Stimulated activated CD4-positive, alpha-beta T cell treated with anti-CD3 and anti-CD28 coated beads, Interleukin-4, amount 100 ng/mL, for 1 hour (primary cell): ENCODE results near the gene TRDN.

Source experiments
- DNase-seq: peaks from one replicate; pipeline ENCODE4 v3.0.0-alpha.2; 2020

TRDN gene, protein sequence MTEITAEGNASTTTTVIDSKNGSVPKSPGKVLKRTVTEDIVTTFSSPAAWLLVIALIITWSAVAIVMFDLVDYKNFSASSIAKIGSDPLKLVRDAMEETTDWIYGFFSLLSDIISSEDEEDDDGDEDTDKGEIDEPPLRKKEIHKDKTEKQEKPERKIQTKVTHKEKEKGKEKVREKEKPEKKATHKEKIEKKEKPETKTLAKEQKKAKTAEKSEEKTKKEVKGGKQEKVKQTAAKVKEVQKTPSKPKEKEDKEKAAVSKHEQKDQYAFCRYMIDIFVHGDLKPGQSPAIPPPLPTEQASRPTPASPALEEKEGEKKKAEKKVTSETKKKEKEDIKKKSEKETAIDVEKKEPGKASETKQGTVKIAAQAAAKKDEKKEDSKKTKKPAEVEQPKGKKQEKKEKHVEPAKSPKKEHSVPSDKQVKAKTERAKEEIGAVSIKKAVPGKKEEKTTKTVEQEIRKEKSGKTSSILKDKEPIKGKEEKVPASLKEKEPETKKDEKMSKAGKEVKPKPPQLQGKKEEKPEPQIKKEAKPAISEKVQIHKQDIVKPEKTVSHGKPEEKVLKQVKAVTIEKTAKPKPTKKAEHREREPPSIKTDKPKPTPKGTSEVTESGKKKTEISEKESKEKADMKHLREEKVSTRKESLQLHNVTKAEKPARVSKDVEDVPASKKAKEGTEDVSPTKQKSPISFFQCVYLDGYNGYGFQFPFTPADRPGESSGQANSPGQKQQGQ

DNA sequence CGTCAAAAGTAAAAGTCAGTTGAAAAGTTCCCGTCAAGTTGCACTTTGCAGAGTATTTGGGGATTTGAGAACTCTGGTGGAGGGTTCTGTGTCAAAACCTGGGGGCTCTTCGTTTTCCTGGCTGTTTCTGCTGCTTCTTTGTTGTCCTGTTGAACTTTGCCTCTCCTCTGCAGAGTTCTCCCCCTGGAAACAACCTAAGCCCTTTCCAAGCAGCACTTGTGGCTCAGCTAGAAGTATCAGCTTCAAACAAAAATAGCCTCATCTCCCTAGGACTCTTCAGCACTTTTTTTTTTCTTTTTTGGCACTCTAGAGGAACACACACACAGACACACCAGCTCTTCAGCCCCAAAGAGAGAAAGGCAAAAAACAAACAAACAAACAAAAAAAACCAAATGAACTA lies at the start of gene TRDN:
TRDN (minus strand) TSS at position 169 of the 400 bp plus-strand sequence. CDS start 175 bp downstream, outside the sequence.
- DNase-seq = no peak

DNA sequence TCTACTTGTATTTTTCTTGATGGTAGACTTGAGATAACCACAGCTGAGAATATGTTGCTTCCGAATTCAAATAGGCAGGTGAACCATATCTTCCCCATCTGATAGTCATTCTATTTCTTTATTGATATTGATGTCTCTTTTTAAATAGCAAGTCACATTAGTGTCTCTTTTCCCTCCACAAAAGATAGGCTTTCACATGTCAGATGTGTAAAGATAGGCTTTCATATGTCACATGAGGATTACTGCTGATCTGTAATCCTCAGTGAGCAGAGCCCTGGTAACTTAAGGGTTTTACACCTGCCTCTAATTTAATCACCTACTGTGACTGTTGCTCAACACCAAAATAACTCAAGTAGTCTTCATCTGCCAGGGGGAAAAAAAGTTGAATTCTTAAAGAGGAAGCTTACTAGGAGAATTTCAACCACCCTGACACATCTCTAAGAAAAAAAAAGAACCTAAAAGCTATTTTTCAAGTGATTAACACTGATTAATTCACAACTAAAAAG lies 45.3 kb upstream of the TRDN start:
- DNase-seq = no peak

DNA sequence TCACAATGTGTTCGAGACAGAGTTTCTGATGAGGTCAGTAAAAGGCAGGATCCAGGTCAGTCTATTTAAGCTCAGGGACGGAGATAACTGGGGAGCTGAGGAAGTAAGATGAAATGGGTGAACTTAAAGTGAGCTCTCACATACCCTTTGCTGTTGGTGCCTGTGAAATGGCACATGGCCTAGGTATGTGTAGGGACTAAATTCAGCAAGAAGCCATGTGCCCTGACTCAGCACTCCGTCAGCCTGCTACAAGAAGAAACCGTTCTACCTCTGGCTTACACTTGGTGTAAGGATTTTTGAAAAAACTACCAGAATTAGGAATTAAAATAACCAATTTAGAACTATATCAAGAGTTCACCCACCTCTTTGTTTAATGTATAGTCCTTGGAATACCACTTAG lies 41.1 kb upstream of the TRDN start:
- no peak for DNase-seq

DNA sequence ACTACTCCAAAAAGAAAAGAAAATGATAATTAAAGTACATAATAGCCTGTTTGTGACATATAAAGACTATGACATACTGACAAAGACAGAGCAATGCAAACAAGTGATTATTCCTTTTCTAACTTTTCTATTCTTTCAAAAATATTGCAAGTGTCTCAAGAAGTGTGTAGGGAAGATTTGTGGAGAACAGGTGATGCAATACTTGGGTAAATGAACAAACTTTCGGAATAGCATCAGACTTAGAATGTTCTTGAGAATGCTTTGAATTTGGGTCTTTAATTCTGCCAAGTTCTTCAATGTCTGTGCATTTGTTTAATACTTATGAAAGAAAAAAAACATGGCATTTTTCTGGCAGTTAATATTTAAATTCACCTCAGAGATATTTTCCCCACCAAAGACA lies 40.0 kb upstream of the TRDN start:
- DNase-seq = no peak

DNA sequence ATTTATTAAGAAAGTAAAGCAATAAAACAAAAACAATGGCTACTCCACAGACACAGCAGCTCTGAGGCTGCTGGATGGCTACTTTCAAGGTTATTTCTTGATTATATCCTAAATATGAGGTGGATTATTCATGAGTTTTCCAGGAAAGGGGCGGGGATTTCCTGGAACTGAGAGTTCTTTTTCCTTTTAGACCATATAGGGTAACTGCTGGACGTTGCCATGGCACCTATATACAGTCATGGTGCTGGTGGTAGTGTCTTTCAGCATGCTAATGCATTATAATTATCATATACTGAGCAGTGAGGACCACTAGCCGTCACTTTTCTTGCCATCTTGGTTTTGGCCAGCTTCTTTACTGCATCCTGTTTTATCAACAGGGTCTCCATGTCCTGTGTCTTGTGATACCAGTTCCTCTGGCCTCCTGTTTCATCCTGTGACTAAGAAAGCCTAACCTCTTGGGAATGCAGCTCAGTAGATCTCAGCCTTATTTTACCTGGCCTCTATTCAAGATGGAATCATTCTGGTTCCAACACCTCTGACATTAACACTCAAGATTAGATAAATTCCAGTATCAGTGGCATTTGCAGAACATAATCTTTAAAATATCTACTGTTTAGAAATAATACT lies 32.3 kb upstream of the TRDN start:
- no peak for DNase-seq

DNA sequence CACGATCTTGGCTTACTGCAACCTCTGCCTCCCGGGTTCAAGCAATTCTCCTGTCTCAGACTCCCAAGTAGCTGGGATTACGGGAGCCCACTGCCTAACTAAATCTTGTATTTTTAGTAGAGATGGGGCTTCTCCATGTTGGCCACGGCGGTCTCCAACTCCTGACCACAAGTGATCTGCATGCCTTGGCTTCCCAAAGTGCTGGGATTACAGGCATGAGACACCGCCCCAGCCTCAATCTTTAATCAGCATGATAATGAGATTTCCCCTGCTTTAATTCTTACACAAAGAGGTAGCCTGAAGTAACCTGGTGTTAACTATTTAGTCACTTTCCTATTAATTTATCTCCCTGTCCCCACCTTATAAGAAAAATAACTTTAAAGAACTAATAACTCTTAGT lies 31.3 kb upstream of the TRDN start:
- no peak for DNase-seq

DNA sequence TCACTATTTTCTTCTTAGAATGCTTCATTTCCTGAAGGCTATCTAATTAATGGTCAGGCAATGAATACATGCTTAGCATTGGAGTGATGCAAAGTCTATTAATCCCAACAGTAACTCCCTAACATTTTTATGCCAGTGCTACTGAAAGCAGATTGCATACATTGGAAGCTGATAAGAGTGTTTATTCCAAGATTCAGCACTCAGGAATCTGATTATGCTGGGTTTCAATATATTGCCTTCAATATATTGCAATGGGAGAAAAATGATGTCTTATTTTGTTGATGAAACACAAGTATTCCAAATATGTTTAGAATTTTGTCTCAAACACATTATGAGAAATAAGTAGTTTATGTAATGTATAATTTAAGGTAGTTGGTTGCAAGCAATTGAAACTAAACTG lies 26.7 kb upstream of the TRDN start:
- no peak for DNase-seq

DNA sequence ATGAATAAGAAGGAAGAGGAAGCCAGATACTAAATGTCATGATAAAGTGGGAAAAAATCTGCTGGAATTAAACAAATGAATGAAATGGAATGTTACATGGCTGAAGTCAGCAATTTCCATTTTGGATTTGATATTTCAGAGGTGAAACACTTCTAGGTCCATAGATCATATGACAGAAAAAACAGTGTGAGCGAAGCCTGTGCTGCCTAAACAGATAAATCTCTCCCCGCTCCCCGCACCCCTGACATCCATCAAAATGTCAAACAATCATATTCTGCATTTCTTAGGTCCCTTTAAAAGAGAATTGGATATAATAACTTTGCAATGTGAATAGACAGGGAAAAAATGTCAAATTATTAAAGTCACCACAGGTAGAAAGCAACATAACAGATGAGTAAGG lies 26.0 kb upstream of the TRDN start:
- DNase-seq = no peak

DNA sequence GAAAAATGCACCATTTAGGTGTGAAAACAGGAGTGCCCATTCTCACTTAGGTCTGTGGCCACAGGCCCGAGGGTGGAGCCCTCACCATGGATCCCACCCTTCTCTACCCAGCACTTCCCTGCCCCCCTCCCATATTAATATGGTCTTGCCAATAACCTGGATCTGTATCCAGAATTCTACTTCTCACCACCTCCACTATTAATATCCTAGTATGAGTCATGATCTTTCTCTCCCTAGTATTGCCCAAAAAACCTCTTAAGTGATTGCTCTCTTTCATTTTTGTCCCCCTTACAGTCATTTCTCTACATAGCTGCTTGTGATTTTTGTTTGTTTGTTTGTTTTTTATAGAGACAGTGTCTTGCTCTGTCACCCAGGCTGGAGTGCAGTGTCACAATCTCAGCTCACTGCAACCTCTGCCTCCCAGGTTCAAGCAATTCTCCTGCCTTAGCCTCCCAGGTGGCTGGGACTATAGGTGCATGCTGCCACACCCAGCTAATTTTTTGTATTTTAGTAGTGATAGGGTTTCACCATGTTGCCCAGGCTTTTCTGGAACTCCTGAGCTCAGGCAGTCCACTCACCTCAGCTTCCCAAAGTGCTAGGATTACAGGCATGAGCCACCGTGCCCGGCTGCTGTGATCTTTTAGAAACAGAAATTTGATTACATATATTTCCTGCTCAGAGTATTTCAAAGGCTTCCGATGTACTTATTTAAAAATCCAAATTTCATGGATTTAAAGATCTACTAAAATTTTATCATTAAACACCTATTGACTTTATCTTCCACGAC lies 24.5 kb upstream of the TRDN start:
- no peak for DNase-seq

DNA sequence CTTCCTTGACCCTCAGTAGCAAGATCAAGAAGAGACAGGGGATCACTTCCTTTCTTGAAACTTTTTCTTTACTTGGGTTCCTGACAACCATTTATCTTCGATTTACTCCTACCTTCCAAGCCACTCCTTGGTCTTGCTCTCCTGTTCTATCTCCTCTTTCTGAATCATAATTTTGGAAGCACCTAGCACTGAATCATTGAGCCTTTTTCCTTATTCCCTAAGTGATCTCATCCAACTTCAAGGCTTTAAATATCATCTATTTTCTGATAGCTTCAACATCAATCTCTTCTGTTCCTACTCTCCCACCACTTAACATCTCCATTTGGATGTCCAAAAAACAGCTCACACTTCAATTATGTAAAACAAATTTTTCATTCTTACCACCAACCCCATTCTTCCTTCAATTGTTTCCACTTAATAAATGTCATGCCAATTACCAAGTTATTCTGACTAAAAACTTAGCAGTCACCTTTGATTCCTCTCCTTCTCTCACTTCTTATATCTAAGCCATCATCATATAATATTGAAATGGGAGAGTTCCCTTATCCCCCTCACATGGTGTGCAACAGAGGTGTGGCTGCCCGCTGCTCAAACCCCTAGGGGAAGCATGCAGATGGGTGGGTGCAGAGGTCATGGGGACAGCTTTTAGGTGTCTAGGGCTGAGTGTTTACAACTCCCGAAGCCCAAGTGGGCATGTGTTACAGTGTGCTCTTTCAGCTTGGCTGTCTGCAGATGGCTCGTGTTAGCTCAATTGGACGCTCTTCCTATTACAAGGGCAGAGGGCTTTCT lies 23.4 kb upstream of the TRDN start:
- no peak for DNase-seq

DNA sequence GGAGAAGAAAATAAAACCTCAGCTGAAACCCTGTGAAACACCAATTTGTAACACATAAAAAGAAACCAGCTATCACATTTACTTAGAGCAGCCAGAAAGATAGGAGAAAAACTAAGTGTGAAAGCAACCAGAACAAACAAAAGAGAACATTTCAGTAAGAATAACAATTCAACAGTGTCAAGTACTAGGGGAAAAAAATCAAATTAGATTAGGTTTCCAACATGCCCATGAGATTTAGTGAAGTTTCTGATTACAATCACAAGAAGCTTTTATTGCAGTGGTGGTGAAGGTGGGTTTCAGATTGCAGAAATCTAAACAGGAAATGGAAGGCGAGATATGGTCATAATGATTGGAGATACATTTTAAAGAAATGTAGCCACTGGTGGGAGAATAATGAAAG lies 22.1 kb upstream of the TRDN start:
- DNase-seq = no peak

DNA sequence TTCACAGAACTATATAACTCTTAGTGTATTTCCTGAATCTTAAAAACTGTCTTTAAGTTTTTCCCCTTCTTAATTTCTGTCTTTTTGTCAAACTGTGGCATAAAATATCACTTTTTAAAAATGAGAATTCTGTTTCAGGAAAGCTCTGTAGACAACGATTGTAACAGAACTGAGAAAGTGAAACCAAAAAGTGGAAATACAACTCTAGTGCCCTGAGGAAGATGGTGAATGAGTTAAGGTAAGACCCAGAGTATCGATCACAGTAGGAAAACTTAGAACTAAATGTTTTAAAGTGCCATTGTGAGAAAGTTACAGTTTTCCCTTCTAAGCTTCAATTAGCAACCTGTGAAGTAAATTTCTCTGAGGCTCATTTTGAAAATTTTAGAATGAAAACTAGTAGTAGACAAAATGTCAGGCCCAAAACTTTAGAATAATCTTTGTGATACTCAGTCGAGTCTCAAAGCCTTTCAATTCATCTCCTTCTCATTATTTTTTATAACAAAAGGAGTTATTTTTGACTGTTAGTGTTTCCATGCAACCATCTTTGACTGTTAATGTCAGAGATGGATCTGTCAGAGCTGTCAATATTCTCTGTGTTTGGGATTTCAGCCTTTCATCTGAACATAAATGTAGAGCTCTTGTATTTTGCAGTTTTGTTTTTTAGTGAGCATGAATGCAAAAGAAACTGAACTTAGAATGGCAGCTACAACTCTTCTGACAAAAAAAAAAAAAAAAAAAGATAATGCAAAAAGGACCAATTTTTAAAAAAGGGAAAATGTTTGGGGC lies 19.0 kb upstream of the TRDN start:
- DNase-seq = no peak

DNA sequence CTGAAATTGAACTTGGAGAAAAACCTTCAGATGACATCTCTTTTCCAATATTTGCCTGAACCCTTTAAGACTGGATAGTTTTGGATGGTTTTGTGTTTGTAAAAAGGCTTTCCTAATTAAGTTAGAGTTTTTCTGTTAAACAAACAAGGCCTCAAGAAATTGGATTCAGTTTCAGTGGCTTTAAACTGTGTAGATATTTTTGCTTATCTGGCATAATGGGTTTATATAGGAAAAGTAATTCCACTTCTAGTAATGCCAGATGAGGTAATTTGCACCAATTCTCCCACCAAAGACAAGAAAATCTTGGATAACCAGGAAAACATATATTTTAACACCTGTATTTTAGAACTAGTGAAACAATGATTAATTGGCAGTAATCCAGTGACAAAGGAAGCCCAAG lies 12.0 kb upstream of the TRDN start:
- DNase-seq = no peak

DNA sequence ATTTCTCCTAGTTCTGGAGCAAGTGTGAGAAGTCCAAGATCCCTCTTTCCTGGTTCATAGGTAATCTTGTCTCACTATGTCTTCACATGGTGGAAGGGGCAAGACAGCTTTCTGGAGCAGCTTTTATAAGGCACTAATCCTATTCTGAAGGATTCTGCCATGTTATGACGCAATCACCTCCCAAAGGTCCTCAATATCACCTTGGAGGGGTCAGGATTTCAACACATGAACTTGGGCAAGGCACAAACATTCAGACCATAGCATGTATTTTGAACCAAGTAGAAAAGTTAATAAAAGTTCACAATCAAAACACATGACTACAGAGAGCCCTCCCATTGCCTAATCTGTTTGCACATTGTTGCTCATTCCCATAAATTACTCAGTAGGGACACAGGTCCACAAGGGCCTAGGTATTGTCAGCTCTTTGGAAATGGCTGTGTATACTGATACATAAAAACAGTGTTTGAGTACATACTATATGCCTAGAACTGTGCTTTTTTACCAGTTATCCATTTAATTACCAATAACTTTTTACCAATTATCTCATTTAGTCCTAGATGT lies 11.3 kb upstream of the TRDN start:
- no peak for DNase-seq

DNA sequence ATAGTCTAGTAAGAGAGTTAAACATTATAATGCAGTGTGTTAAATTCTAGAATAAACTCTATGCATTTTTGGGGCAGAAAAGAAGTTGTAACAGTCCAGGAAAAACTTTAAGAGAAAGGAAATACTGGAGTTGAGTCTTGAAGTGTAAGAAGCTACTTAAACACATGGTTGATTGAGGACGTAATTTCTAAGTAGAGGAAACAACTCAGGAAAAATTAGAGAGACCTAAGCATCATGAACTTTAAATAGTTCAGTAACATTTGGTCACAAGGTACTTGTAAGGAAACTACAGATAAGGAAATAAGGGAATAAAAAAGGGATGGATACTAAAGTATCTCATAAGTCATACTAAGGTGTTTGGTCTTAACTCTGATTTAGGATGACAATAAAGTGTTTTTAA lies 4.7 kb upstream of the TRDN start:
- no peak for DNase-seq

DNA sequence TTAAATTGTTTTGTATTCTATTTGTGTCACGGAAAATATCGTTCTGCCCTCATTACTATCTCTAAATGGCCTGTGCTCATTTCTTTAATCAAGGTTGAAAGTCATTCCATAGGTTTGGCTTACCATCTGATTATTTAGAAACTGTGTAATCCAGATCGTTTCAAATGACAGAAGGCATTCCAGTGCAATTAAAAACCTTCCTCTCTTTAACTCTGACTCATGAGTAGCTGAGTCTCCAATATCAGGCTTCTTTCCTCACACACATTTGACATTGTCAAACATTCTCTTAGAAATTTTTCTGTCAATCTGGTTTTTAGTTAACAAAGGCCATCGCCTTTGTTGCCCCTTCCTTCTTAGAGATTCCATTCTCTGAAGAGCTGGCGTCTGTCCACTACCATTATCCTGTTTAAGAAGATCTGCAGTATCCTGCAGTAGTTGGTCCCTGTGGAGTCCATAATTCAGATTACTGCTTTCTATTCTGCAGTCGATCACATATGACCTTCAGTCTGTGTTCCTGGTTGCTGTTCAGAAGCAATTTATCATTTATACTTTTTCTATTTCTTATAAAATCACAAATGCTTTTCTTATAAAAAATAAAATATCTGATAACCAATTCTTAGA lies 3.9 kb upstream of the TRDN start:
- DNase-seq = no peak

DNA sequence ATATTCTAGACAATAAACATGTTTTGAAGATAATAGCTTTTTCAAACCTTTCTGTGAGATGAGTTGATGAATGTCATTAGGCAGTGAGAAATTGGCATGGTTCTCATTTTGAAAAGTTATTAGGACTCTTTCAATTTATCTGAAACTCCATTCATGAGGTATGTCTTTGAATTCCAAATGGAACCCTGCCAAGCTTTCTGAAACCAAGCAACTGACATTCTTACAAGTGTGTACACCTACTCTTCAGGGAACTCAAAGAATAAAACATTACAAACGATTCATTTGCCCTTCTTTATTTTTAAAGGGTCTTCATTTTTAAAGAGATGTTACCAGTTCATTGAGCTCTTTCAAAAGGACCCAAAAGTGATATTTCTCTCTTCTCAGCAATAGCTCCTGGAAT lies 2.1 kb upstream of the TRDN start:
- no peak for DNase-seq

DNA sequence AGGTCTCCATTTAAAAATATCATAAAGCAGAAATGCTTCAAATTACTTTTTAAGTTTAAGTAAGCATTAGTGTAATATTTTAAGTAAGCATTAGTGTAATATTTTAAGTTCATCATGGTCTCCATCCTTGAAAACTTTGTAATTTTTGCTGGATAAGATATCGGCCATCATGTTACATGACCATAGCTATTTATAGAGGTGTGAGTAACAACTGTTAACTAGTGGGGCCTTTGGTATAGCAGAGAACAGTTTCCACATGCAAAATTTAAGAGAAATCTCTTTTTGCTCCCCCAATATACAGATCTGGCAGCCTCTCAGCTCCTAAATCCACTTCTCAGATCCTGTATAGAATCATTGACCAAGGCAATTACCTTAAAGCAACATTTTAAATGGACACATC lies 468 bp downstream of the TRDN start:
- DNase-seq = no peak

DNA sequence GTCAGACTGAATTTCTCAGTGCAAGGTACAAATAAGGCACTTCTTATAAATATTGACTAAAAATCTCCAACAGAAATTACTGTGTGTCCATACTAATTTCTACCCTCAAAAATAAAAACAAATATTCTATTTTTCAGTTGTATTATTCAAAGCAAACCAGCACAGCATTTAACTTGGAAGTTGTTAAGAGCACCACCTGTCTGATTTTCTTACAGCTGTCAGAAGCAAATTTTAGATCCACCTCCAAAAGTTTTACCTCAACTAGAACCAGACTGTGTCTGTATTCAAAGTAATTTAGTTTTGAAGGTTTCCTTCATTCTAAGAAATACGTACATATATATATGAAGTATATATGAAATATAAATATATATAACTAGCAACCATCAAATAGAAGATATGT lies 1.2 kb downstream of the TRDN start:
- DNase-seq = no peak

DNA sequence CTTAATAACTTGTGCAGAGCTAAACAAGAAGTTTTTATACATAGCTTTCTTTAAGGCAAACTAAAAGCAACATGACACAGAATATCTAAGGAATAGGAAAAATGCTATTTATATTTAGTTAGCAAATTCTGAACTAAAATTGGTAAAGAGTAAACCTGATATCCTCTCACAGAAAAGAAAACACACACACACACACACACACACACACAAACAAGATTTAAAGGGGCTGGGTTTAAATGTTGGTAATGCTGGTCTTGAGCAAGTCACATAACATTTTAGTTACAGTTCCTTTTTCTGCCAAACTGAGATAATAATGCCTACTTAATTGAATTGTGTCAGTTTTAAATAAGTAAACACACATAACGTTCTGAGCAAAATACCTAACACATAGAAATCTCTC lies 1.6 kb downstream of the TRDN start:
- DNase-seq = no peak

DNA sequence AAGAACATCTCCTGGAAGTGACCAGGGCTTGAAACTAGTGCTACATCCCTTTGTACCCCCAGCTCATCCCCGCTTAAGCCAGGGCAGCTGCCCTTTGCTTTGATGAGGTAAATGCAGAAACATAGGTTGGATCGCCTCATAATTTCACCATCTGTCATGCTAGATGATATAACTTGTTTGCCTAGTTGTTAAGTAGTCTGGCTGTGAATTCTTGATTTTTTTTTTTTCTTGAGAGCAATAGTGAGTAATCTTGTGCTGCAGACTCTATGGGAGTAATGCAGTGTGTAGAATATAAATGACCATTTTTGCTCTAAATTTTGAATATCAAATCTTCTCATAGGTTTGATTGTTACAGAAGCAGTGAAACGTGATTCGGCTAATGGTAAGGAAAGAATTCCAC lies 4.1 kb downstream of the TRDN start:
- no peak for DNase-seq
